Calu3 (cell line): ENCODE results near the gene GOSR2. TPM values are rescaled to one million over a fixed set of nuclear protein-coding genes. Genes with fewer than 3 reads are reported as not detected.

ENCODE experiments used
- BruUV-seq: library from RNA; stranded (reverse); fragments of 400-500 nt; replicated peaks from 2 replicates; lab custom pipeline; 2021; lab: Mats Ljungman, UMichigan
- CTCF ChIA-PET: fragments of 300-600 bp; sonication (Branson Sonifier 250); formaldehyde crosslinking; loops from one replicate; lab custom pipeline; 2022; ENCODE audit warnings: antibody characterized with exemption; lab: Charles Lee
- DNase-seq: peaks from one replicate; pipeline ENCODE4 v3.0.0; 2022
- H3K27ac Mint-ChIP-seq: one replicate; pipeline ENCODE4 v1.8.0; 2022; ENCODE audit warnings: mixed read lengths; ENCODE audit not compliant: unreplicated experiment
- H3K27me3 Mint-ChIP-seq: one replicate; pipeline ENCODE4 v1.8.0; 2022; ENCODE audit warnings: mixed read lengths; ENCODE audit not compliant: unreplicated experiment
- H3K36me3 Mint-ChIP-seq: one replicate; pipeline ENCODE4 v1.8.0; 2022; ENCODE audit warnings: mild to moderate bottlenecking, moderate library complexity, mixed read lengths; ENCODE audit not compliant: insufficient read depth, unreplicated experiment
- H3K4me1 Mint-ChIP-seq: one replicate; pipeline ENCODE4 v1.8.0; 2022; ENCODE audit warnings: mild to moderate bottlenecking, low read depth, mixed read lengths; ENCODE audit not compliant: unreplicated experiment
- H3K4me3 Mint-ChIP-seq: one replicate; pipeline ENCODE4 v1.8.0; 2022; ENCODE audit warnings: mild to moderate bottlenecking, low read depth, moderate library complexity, mixed read lengths; ENCODE audit not compliant: unreplicated experiment
- H3K9me3 Mint-ChIP-seq: one replicate; pipeline ENCODE4 v1.8.0; 2022; ENCODE audit warnings: low read depth, mixed read lengths; ENCODE audit not compliant: unreplicated experiment
- intact Hi-C: fragments of 100-400 bp; cut with micrococcal nuclease; formaldehyde crosslinking; loops from one replicate; pipeline ENCODE4 v1.10.0; 2022; ENCODE audit not compliant: unreplicated experiment
- total RNA-seq: library from RNA; stranded (reverse); gene quantifications from 2 replicates; pipeline ENCODE4 v1.2.3, GENCODE V29; 2022
- TF ChIP-seq, protein P1 (sequence below): fragments of 200-600 bp; IDR thresholded peaks from one replicate; pipeline ENCODE4 v1.8.0; 2022; ENCODE audit warnings: antibody characterized with exemption; ENCODE audit not compliant: unreplicated experiment

The GOSR2 gene
- total RNA-seq, 1 experiment from 2014 or later, result 91.2 TPM

DNA sequence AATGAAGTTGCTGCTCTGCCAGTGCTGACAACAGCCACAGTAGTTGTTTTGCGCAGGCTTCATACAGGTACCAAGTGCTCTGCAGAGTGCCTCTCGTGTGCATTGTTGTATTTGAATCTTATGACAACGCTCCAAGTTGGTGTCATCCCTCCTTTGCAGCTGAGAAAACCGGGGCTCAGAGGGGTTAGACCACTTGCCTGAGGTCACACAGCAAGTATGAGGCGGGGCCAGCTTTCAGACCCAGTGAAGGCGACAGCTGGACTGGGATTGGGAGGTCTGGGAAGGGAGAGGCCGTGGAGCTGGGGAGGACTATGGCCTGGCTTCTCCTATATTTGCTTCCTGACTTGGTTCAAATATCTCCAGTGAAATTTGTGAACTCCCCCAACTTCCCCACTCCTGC, 38.4 kb upstream of the GOSR2 start:
- Mint-ChIP-seq H3K36me3 (no peaks in the 10 kb centered on the region), H3K4me1 (no peaks in the 10 kb centered on the region), H3K27me3 (peaks cover 61% of the 10 kb centered on the region), H3K4me3 (no peak overlapping the region), H3K27ac (no peak overlapping the region), H3K9me3 (no peaks in the 10 kb centered on the region)
- BruUV-seq, result no TSS peak
- CTCF ChIA-PET, result no interaction called here
- DNase-seq, result no peak
- TF ChIP-seq, protein P1, sequence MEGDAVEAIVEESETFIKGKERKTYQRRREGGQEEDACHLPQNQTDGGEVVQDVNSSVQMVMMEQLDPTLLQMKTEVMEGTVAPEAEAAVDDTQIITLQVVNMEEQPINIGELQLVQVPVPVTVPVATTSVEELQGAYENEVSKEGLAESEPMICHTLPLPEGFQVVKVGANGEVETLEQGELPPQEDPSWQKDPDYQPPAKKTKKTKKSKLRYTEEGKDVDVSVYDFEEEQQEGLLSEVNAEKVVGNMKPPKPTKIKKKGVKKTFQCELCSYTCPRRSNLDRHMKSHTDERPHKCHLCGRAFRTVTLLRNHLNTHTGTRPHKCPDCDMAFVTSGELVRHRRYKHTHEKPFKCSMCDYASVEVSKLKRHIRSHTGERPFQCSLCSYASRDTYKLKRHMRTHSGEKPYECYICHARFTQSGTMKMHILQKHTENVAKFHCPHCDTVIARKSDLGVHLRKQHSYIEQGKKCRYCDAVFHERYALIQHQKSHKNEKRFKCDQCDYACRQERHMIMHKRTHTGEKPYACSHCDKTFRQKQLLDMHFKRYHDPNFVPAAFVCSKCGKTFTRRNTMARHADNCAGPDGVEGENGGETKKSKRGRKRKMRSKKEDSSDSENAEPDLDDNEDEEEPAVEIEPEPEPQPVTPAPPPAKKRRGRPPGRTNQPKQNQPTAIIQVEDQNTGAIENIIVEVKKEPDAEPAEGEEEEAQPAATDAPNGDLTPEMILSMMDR, result no peak
- intact Hi-C loops, result no loop called here

DNA sequence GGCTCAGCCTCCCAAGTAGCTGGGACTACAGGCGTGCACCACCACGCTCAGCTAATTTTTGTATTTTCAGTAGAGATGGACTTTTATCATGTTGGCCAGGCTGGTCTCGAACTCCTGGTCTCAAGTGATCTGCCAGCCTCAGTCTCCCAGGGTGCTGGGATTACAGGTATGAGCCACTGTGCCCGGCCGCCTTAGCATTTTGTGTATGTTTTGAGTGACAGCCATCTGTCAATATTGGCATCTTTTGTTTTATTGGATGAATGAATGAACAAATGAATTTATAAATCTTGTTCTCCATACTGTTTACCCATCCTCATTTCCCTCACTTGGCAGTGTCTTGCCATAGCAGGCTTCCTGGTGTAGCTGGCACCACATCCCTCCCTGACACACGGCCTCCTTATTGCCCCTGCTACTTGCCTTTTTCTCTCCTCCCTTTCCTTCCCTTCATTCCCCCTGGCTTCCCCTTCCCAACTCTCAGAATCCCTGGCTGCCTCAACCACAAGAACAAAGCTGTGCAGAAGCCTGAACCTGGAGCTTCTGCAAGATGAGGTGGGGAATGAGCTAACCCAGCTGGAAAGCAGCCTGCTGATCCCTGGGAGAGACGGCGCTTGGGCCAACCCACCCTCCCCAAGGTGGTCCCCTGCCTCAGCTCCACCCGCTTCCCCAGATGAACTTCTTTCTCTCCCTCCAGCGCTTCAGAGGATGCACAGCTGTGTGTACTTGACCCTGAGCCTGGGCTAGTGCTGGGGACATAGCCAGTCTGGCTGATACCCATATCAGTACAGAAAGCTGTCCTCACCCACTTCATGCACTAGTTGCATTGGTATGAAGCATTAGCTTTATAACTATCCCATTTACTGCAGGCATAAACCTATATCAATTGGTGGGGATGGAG, 37.3 kb upstream of the GOSR2 start:
- Mint-ChIP-seq H3K9me3 (no peaks in the 10 kb centered on the region), H3K4me3 (no peak overlapping the region), H3K36me3 (no peaks in the 10 kb centered on the region), H3K27me3 (peaks cover 71% of the 10 kb centered on the region), H3K4me1 (no peaks in the 10 kb centered on the region), H3K27ac (no peak overlapping the region)
- intact Hi-C loops, result no loop called here
- TF ChIP-seq, protein P1, result no peak
- BruUV-seq, result no TSS peak
- DNase-seq, result no peak
- CTCF ChIA-PET, result interaction anchor here (1.0 to 1.2 kb wide), 2 partner anchors 9 to 91 kb away, joined by 3 to 5 read pairs; no protein-coding TSS in a partner anchor

DNA sequence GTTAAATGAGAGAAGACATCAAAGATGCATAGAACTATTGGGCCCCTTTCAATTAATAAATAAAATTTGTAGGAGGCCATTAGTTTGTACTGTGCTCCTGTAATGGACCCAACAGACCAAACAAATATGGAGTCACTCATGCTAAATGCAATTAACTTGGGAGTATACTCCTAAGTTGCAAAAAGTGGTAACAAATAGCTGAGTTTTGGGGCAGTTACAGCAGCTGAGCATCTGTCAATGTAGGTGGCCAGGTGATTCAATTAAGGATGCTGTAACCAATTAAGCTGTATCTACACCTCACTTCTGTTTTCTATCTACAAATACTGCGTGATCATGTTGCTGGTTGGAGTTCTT, 36.7 kb upstream of the GOSR2 start:
- Mint-ChIP-seq H3K9me3 (no peaks in the 10 kb centered on the region), H3K36me3 (no peaks in the 10 kb centered on the region), H3K4me1 (no peaks in the 10 kb centered on the region), H3K27ac (no peak overlapping the region), H3K27me3 (peaks cover 77% of the 10 kb centered on the region), H3K4me3 (no peak overlapping the region)
- TF ChIP-seq, protein P1, result no peak
- no peak for DNase-seq
- CTCF ChIA-PET, result interaction anchor here (1.0 to 1.2 kb wide), 2 partner anchors 9 to 91 kb away, joined by 3 to 5 read pairs; no protein-coding TSS in a partner anchor
- BruUV-seq, result no TSS peak
- intact Hi-C loops, result no loop called here

DNA sequence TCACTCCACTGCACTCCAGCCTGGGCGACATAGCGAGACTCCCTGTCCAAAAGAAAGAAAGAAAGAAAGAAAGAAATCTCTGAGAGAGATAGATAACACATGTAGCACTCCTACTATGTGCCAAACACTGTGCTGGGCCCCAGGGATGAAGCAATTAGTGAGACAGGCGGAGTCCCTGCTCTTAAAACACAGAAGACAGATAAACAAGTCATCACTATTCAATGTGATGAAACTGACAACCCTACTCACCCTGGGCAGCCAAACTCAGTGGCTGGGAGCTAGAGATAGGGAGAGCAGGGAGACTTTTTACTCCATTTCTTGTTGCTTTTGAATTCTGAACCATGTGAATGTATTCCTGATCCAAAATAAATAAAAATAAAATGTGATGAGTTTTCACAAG, 35.2 kb upstream of the GOSR2 start:
- CTCF ChIA-PET, result no interaction called here
- no peak for DNase-seq
- Mint-ChIP-seq H3K27me3 (peaks cover 92% of the 10 kb centered on the region), H3K27ac (no peak overlapping the region), H3K36me3 (no peaks in the 10 kb centered on the region), H3K4me1 (no peaks in the 10 kb centered on the region), H3K4me3 (no peak overlapping the region), H3K9me3 (no peaks in the 10 kb centered on the region)
- no TSS peak for BruUV-seq
- TF ChIP-seq, protein P1, result no peak
- intact Hi-C loops, result no loop called here
